NCI-H526 (cell line): ENCODE results near the gene MRPL45.
"Not testable (repeated sequence)": the region's sequence is repeated elsewhere in the genome, so short reads cannot be mapped to it uniquely, and the experiment has no call there.

Experiments used
- DNase-seq, 2 experiments: peaks; one replicate each; lab custom pipeline; 2025; lab: John Stamatoyannopoulos, UW

MRPL45 gene

GRCh38 chr17:38296834-38297517 is at the start of gene MRPL45:
MRPL45 (plus strand) TSS chr17:38297168; CDS start chr17:38297184, 16 bp downstream.
- peak; percentile 91 to 97 for DNase-seq

GRCh38 chr17:38253191-38253590 is 43.8 kb upstream of the MRPL45 start:
- DNase-seq = not testable (repeated sequence)

- not testable (repeated sequence) for DNase-seq
Observed at GRCh38 chr17:38254357-38254756, 42.6 kb upstream of the MRPL45 start.

GRCh38 chr17:38257013-38257621 is 39.9 kb upstream of the MRPL45 start:
- peak; percentile 63 to 86 for DNase-seq

GRCh38 chr17:38265974-38266506 is 30.9 kb upstream of the MRPL45 start:
- DNase-seq = not testable (repeated sequence)

- DNase-seq = not testable (repeated sequence)
Observed at GRCh38 chr17:38266571-38266970, 30.4 kb upstream of the MRPL45 start.

GRCh38 chr17:38268138-38268537 is 28.8 kb upstream of the MRPL45 start:
- DNase-seq = not testable (repeated sequence)

- not testable (repeated sequence) for DNase-seq
Observed at GRCh38 chr17:38269045-38269444, 27.9 kb upstream of the MRPL45 start.

- DNase-seq = not testable (repeated sequence)
Observed at GRCh38 chr17:38269552-38269951, 27.4 kb upstream of the MRPL45 start.

GRCh38 chr17:38285994-38286393 is 11.0 kb upstream of the MRPL45 start:
- DNase-seq = not testable (repeated sequence)

GRCh38 chr17:38286501-38287091 is 10.4 kb upstream of the MRPL45 start:
- peak in 1 of 2 experiments; percentile 23 for DNase-seq

GRCh38 chr17:38288217-38288827 is 8.6 kb upstream of the MRPL45 start:
- peak in 1 of 2 experiments; percentile 24 for DNase-seq

- not testable (repeated sequence) for DNase-seq
Observed at GRCh38 chr17:38289760-38290159, 7.2 kb upstream of the MRPL45 start.

- DNase-seq = not testable (repeated sequence)
Observed at GRCh38 chr17:38295602-38296365, 1.2 kb upstream of the MRPL45 start.

GRCh38 chr17:38315497-38315896 is 18.5 kb downstream of the MRPL45 start:
- DNase-seq = no peak

GRCh38 chr17:38317081-38317480 is 20.1 kb downstream of the MRPL45 start:
- no peak for DNase-seq

- DNase-seq = no peak
Observed at GRCh38 chr17:38320482-38320881, 23.5 kb downstream of the MRPL45 start.

GRCh38 chr17:38322156-38322779 is 25.3 kb downstream of the MRPL45 start:
- peak in 1 of 2 experiments; percentile 58 for DNase-seq

- DNase-seq = no peak
Observed at GRCh38 chr17:38322897-38323296, 25.9 kb downstream of the MRPL45 start.

- DNase-seq = no peak
Observed at GRCh38 chr17:38324141-38324697, 27.3 kb downstream of the MRPL45 start.

GRCh38 chr17:38324772-38325171 is 27.8 kb downstream of the MRPL45 start:
- DNase-seq = no peak
